HepG2 (cell line): ENCODE data around the gene SLC7A10. TPM values are rescaled to one million over a fixed set of nuclear protein-coding genes. Genes with fewer than 3 reads are reported as not detected.

Experiments used
- ATAC-seq: fragments of 200-7000 bp; cut with Tn5 transposase; 3 replicates; pipeline ENCODE4 v1.9.1; 2020; ENCODE audit warnings: mild to moderate bottlenecking, moderate library complexity
- BruUV-seq: library from RNA; stranded (reverse); fragments of 400-500 nt; replicated peaks from 2 replicates; lab custom pipeline; 2021; lab: Mats Ljungman, UMichigan
- CTCF ChIA-PET: fragments of 300-600 bp; formaldehyde crosslinking; extraction: SDS; loops from one replicate; lab custom pipeline; 2021; ENCODE audit warnings: low total read pairs, inconsistent platforms, low intra/inter-chr PET ratio; lab: Yijun Ruan, JAX
- POLR2A ChIA-PET: fragments of 350-600 bp; sonication (Branson Sonifier 250); formaldehyde crosslinking; loops from one replicate; lab custom pipeline; 2020; ENCODE audit warnings: antibody characterized with exemption, inconsistent platforms; lab: Yijun Ruan, JAX
- DNase-seq: peaks from one replicate; pipeline ENCODE4 v3.0.0-alpha.2; 2015; ENCODE audit warnings: low spot score
- FAIRE-seq: peaks from 3 replicates; lab custom pipeline; 2011; peaks lifted over from hg19 to GRCh38; lab: Jason Lieb, UNC
- H2AFZ ChIP-seq: one replicate; pipeline ENCODE4 v1.6.1; 2011; ENCODE audit warnings: low read length, inconsistent platforms
- H3K27ac ChIP-seq: fragments of 300-600 bp; 3 replicates; pipeline ENCODE4 v1.8.0; 2011; ENCODE audit warnings: mixed run types, mild to moderate bottlenecking, mixed read lengths, low read length, inconsistent platforms; ENCODE audit not compliant: insufficient read depth; ENCODE audit errors: extremely low read length
- H3K27me3 ChIP-seq, 2 experiments: fragments of 200-600 bp in 1 of 2; 2 replicates in 1 of 2; 3 replicates in 1 of 2; pipeline versions ENCODE4 v1.6.0 to v1.8.0; 2011; ENCODE audit warnings: low read length in 2 of 2, mild to moderate bottlenecking in 2 of 2, moderate library complexity in 2 of 2, inconsistent platforms in 1 of 2; ENCODE audit not compliant: insufficient read depth in 2 of 2, control insufficient read depth in 1 of 2
- H3K36me3 ChIP-seq, 2 experiments: fragments of 200-600 bp in 1 of 2; replicated peaks in 1 of 2; 2 replicates in 1 of 2; 3 replicates in 1 of 2; pipeline versions ENCODE4 v1.5.1 to v1.8.0; 2011; ENCODE audit warnings: low read length in 2 of 2, inconsistent platforms in 1 of 2; ENCODE audit not compliant: insufficient read depth in 2 of 2, control insufficient read depth in 1 of 2
- H3K4me1 ChIP-seq: 2 replicates; pipeline ENCODE4 v1.5.1; 2012; ENCODE audit warnings: low read length, inconsistent platforms; ENCODE audit not compliant: insufficient read depth
- H3K4me2 ChIP-seq: 2 replicates; pipeline ENCODE4 v1.6.0; 2011; ENCODE audit warnings: low read depth, low read length, inconsistent platforms
- H3K4me3 ChIP-seq, 3 experiments: fragments of 200-600 bp in 1 of 3; sonication (generic), shearing (Covaris generic) in 1 of 3; replicated peaks in 1 of 3; 2 replicates each; pipeline ENCODE4 v1.5.1; 2011 to 2016; ENCODE audit warnings: low read length in 3 of 3, inconsistent platforms in 2 of 3, low read depth in 2 of 3, mild to moderate bottlenecking in 2 of 3, control low read depth in 1 of 3, mixed read lengths in 1 of 3; ENCODE audit not compliant: insufficient read depth in 1 of 3
- H3K79me2 ChIP-seq: one replicate; pipeline ENCODE4 v1.6.1; 2011; ENCODE audit warnings: low read length, inconsistent platforms; ENCODE audit not compliant: insufficient read depth
- H3K9ac ChIP-seq: 2 replicates; pipeline ENCODE4 v1.6.0; 2011; ENCODE audit warnings: mild to moderate bottlenecking, low read depth, low read length, inconsistent platforms; ENCODE audit not compliant: insufficient read depth
- H3K9me3 ChIP-seq: 2 replicates; pipeline ENCODE4 v1.5.1; 2012; ENCODE audit warnings: mild to moderate bottlenecking, low read length
- H4K20me1 ChIP-seq: 2 replicates; pipeline ENCODE4 v1.6.0; 2011; ENCODE audit warnings: inconsistent platforms, mild to moderate bottlenecking, low read length, moderate library complexity; ENCODE audit not compliant: insufficient read depth
- AKAP8 ChIP-seq: sonication (generic); formaldehyde crosslinking; IDR thresholded peaks from 2 replicates; pipeline ENCODE4 v1.5.1; 2020; ENCODE audit warnings: mild to moderate bottlenecking, missing genetic modification reagents
- ELK4 ChIP-seq: sonication (generic); formaldehyde crosslinking; IDR thresholded peaks from 2 replicates; pipeline ENCODE4 v1.9.0; 2021; ENCODE audit warnings: missing genetic modification reagents, borderline replicate concordance
- HHEX ChIP-seq: IDR thresholded peaks from 2 replicates; pipeline ENCODE4 v1.6.1; 2016; ENCODE audit warnings: control low read depth
- MBD4 ChIP-seq: IDR thresholded peaks from 2 replicates; pipeline ENCODE4 v1.6.1; 2012; ENCODE audit warnings: low read length, inconsistent platforms, borderline replicate concordance
- NR1H2 ChIP-seq: sonication (generic); formaldehyde crosslinking; IDR thresholded peaks from 2 replicates; pipeline ENCODE4 v1.8.1; 2022; ENCODE audit warnings: low read depth, missing genetic modification reagents, borderline replicate concordance
- SIN3A ChIP-seq: IDR thresholded peaks from 2 replicates; pipeline ENCODE4 v1.6.1; 2011; ENCODE audit warnings: low read depth, mild to moderate bottlenecking, control low read depth, low read length, borderline replicate concordance
- TEAD3 ChIP-seq: optimal IDR thresholded peaks from 2 replicates; pipeline ENCODE3; 2016; ENCODE audit warnings: borderline replicate concordance
- ZBTB21 ChIP-seq: sonication (generic); formaldehyde crosslinking; IDR thresholded peaks from 2 replicates; pipeline ENCODE4 v1.4.0; 2020; ENCODE audit warnings: missing genetic modification reagents
- ZBTB26 ChIP-seq: IDR thresholded peaks from 2 replicates; pipeline ENCODE4 v1.6.1; 2016; ENCODE audit warnings: missing compliant biosample characterization, missing genetic modification reagents, borderline replicate concordance
- ZFAT ChIP-seq: sonication (generic); formaldehyde crosslinking; conservative IDR thresholded peaks from 2 replicates; pipeline ENCODE4 v1.8.1; 2023; ENCODE audit warnings: missing genetic modification reagents, inconsistent platforms
- ZNF33B ChIP-seq: sonication (generic); formaldehyde crosslinking; IDR thresholded peaks from 2 replicates; pipeline ENCODE4 v1.5.1; 2020; ENCODE audit warnings: mild to moderate bottlenecking, missing genetic modification reagents
- ZNF678 ChIP-seq: sonication (generic); formaldehyde crosslinking; IDR thresholded peaks from 2 replicates; pipeline ENCODE4 v1.4.0; 2020; ENCODE audit warnings: mild to moderate bottlenecking, missing genetic modification reagents
- ZNF687 ChIP-seq: sonication (generic); formaldehyde crosslinking; IDR thresholded peaks from 2 replicates; pipeline ENCODE4 v1.5.1; 2020; ENCODE audit warnings: mild to moderate bottlenecking, missing genetic modification reagents, moderate library complexity
- ZNF747 ChIP-seq: sonication (generic); formaldehyde crosslinking; IDR thresholded peaks from 2 replicates; pipeline ENCODE4 v1.8.1; 2023; ENCODE audit warnings: missing genetic modification reagents, mild to moderate bottlenecking, borderline replicate concordance
- WGBS: methylation state at CpG from one replicate; pipeline ENCODE4 v1.1.6; 2017; ENCODE audit warnings: low lambda C conversion rate; 5-methylcytosine and 5-hydroxymethylcytosine counted together
- in situ Hi-C: cut with HindIII; loops from 2 replicates; pipeline ENCODE4 v1.10.0; 2017; ENCODE audit warnings: low pct_unique_long_range_greater_than_20kb; ENCODE audit not compliant: extremely low pct_ligation_motif_present
- intact Hi-C: fragments of 100-400 bp; cut with micrococcal nuclease; formaldehyde crosslinking; loops from one replicate; pipeline ENCODE4 v1.10.0; 2022; ENCODE audit not compliant: unreplicated experiment
- polyA plus RNA-seq, 8 experiments: library from polyadenylated mRNA; depleted of rRNA in 3 of 8; stranded (reverse) in 7 of 8; unstranded in 1 of 8; fragments of >200 nt; fragmentation: Illumina TruSeq in 4 of 8; extraction: Trizol in 4 of 8; gene quantifications; 2 replicates each; pipeline versions ENCODE4 v1.2.1 to v1.2.3, GENCODE V29; 2011 to 2016; ENCODE audit warnings: low read depth in 4 of 8, missing spikeins in 1 of 8, mixed read lengths in 1 of 8; ENCODE audit not compliant: insufficient read depth in 1 of 8
- total RNA-seq, 5 experiments: library from RNA; depleted of rRNA; stranded (reverse); fragments of >200 nt; fragmentation: Illumina TruSeq; extraction: Trizol; gene quantifications; 2 replicates each; pipeline ENCODE4 v1.2.3, GENCODE V29; 2016; ENCODE audit warnings: low read depth in 1 of 5
- TF ChIP-seq, protein P1 (sequence below): sonication (generic); formaldehyde crosslinking; IDR thresholded peaks from 2 replicates; pipeline ENCODE4 v1.4.0; 2020; ENCODE audit warnings: missing genetic modification reagents

Gene SLC7A10
- total and polyA plus RNA-seq, 2 of the 13 experiments (the other 11 are each of a cell fraction or from before 2014, with no cell fraction given) = 1.1 to 2.2 TPM

DNA sequence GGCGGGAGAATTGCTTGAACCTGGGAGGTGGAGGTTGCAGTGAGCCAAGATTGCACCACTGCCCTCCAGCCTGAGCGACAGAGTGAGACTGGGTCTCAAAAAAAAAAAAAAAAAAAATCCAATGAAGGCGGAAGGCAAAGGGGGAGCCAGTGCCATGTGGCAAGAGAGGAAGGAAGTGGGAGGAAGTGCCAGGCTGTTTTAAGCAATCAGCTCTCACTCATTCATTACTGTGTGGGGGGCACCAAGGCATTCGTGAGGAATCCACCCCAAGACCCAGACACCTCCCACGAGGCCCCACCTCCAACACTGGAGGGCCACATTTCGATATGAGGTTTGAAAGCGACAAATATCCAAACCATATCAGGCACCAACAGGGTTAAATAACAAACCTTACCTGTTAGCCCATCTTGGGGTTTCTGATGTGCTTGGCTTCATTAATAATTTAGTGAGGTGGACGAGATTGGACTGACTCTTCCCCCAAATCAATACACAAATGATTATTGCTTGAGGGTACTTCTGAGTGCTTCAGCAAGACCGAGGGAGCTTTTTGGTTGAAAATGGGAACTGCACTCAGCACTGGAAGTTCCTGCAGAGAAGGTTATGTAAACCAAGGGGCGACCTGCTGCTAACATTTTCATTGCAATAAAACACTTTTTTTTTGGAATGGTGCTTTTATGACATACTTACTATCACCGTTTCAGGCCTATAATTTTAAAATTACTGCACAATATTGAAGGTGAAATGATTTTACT is 39.0 kb downstream of the SLC7A10 start:
- Histone ChIP-seq H3K9ac (no peak overlapping the region), H3K79me2 (no peaks in the 10 kb centered on the region), H3K36me3 (no peaks in the 10 kb centered on the region), H3K9me3 (no peaks in the 10 kb centered on the region), H4K20me1 (no peaks in the 10 kb centered on the region), H3K27me3 (peaks cover 2 to 9% of the 10 kb centered on the region in 2 experiments; a peak in 1 of 5 replicates), H3K4me3 (no peak overlapping the region), H3K27ac (no peak overlapping the region), H3K4me1 (no peaks in the 10 kb centered on the region), H3K4me2 (no peak overlapping the region), H2AFZ (no peak overlapping the region)
- FAIRE-seq (no peak), DNase-seq (no peak), ATAC-seq (no peak)
- ChIA-PET CTCF (no interaction called here), POLR2A (no interaction called here)
- WGBS = 32% methylated on average over 10 of the region's 11 CpGs
- intact Hi-C loops (no loop called here), in situ Hi-C loops (no loop called here)
- BruUV-seq = no TSS peak
- no peak for TF ChIP-seq ZBTB21 (CRISPR knock-in tag)
- no peak for TF ChIP-seq ZNF678
- no peak for TF ChIP-seq SIN3A
- no peak for TF ChIP-seq ZNF747 (CRISPR knock-in tag)
- no peak for TF ChIP-seq ZNF687 (CRISPR knock-in tag)
- no peak for TF ChIP-seq ZNF33B (CRISPR knock-in tag)
- TF ChIP-seq TEAD3 = no peak
- TF ChIP-seq ZBTB26 (CRISPR knock-in tag) = no peak
- TF ChIP-seq, protein P1, sequence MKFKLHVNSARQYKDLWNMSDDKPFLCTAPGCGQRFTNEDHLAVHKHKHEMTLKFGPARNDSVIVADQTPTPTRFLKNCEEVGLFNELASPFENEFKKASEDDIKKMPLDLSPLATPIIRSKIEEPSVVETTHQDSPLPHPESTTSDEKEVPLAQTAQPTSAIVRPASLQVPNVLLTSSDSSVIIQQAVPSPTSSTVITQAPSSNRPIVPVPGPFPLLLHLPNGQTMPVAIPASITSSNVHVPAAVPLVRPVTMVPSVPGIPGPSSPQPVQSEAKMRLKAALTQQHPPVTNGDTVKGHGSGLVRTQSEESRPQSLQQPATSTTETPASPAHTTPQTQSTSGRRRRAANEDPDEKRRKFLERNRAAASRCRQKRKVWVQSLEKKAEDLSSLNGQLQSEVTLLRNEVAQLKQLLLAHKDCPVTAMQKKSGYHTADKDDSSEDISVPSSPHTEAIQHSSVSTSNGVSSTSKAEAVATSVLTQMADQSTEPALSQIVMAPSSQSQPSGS (CRISPR knock-in tag) = no peak
- no peak for TF ChIP-seq AKAP8
- no peak for TF ChIP-seq ELK4 (CRISPR knock-in tag)
- no peak for TF ChIP-seq HHEX (CRISPR knock-in tag)
- no peak for TF ChIP-seq ZFAT (CRISPR knock-in tag)
- TF ChIP-seq NR1H2 = no peak
- TF ChIP-seq MBD4 = no peak
